H1 (cell line): ENCODE results near the gene SLC2A5.

Source experiments
- CEBPB ChIP-seq: IDR thresholded peaks from 2 replicates; pipeline ENCODE4 v1.6.1; 2012; ENCODE audit warnings: low read depth, low read length
- CHD2 ChIP-seq: IDR thresholded peaks from 2 replicates; pipeline ENCODE4 v1.6.1; 2012; ENCODE audit warnings: low read length, improper control_type of control experiment
- POLR2A ChIP-seq, 2 experiments: IDR thresholded peaks; 1 replicate in 1 of 2; 2 replicates in 1 of 2; pipeline ENCODE4 v1.6.1; 2011; ENCODE audit warnings: low read depth in 2 of 2, low read length in 2 of 2, mild to moderate bottlenecking in 2 of 2; ENCODE audit errors: control extremely low read depth in 1 of 2
- POLR2AphosphoS5 ChIP-seq: IDR thresholded peaks from 2 replicates; pipeline ENCODE4 v1.6.1; 2011; ENCODE audit warnings: low read depth, low read length
- RAD21 ChIP-seq, 2 experiments: IDR thresholded peaks in 1 of 2; conservative IDR thresholded peaks in 1 of 2; 2 replicates each; pipeline ENCODE4 v1.6.1; 2011; ENCODE audit warnings: low read depth in 2 of 2, low read length in 2 of 2, improper control_type of control experiment in 1 of 2, inconsistent platforms in 1 of 2, mild to moderate bottlenecking in 1 of 2, moderate library complexity in 1 of 2
- SUZ12 ChIP-seq: fragments of 200-600 bp; sonication (generic); IDR thresholded peaks from 2 replicates; pipeline ENCODE4 v1.6.1; 2012; ENCODE audit warnings: mild to moderate bottlenecking, inconsistent platforms, low read length, moderate library complexity, mixed read lengths
- TEAD4 ChIP-seq: IDR thresholded peaks from 2 replicates; pipeline ENCODE4 v1.6.1; 2012; ENCODE audit warnings: low read depth, low read length, inconsistent platforms, mixed read lengths
- TF ChIP-seq, protein P1 (sequence below), 3 experiments: IDR thresholded peaks; 1 replicate in 2 of 3; 2 replicates in 1 of 3; pipeline versions ENCODE4 v1.5.1 to v1.6.1; 2011; ENCODE audit warnings: low read length in 3 of 3, mild to moderate bottlenecking in 3 of 3, inconsistent platforms in 2 of 3, low read depth in 1 of 3, moderate library complexity in 1 of 3; ENCODE audit not compliant: insufficient read depth in 1 of 3; ENCODE audit errors: control extremely low read depth in 1 of 3
- TF ChIP-seq, protein P2 (sequence below): IDR thresholded peaks from 2 replicates; pipeline ENCODE4 v1.6.1; 2012; ENCODE audit warnings: low read length, inconsistent platforms

DNA sequence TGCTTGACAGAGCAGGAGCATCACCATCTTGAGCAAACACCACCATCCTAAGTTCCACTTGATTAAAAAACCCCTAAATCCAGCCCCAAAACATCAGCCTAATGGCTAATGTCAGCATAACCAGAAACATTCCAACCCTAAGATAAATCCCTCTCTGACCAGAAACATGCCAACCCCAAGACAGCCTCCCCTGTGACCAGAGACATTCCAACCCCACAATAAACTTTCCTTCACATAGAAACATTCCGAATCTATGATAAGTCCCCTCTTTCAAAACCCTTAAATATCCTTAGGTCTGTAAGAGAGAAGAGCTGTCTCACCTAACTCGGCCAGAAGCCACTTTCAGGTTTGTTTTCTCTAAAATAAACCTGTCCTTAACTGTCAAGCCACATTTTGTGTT is 17.4 kb upstream of the SLC2A5 start:
- TF ChIP-seq POLR2AphosphoS5, result no peak
- no peak for TF ChIP-seq TEAD4
- no peak for TF ChIP-seq POLR2A (IDR thresholded peaks at IDR 0.05; ENCODE audit: control extremely low read depth in 1 of 2, low read depth in 2 of 2, low read length in 2 of 2)
- TF ChIP-seq, protein P1, sequence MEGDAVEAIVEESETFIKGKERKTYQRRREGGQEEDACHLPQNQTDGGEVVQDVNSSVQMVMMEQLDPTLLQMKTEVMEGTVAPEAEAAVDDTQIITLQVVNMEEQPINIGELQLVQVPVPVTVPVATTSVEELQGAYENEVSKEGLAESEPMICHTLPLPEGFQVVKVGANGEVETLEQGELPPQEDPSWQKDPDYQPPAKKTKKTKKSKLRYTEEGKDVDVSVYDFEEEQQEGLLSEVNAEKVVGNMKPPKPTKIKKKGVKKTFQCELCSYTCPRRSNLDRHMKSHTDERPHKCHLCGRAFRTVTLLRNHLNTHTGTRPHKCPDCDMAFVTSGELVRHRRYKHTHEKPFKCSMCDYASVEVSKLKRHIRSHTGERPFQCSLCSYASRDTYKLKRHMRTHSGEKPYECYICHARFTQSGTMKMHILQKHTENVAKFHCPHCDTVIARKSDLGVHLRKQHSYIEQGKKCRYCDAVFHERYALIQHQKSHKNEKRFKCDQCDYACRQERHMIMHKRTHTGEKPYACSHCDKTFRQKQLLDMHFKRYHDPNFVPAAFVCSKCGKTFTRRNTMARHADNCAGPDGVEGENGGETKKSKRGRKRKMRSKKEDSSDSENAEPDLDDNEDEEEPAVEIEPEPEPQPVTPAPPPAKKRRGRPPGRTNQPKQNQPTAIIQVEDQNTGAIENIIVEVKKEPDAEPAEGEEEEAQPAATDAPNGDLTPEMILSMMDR (IDR thresholded peaks at IDR 0.05; ENCODE audit: control extremely low read depth in 1 of 3, insufficient read depth in 1 of 3, low read depth in 1 of 3, low read length in 3 of 3), result no peak
- TF ChIP-seq SUZ12, result no peak
- TF ChIP-seq, protein P2, sequence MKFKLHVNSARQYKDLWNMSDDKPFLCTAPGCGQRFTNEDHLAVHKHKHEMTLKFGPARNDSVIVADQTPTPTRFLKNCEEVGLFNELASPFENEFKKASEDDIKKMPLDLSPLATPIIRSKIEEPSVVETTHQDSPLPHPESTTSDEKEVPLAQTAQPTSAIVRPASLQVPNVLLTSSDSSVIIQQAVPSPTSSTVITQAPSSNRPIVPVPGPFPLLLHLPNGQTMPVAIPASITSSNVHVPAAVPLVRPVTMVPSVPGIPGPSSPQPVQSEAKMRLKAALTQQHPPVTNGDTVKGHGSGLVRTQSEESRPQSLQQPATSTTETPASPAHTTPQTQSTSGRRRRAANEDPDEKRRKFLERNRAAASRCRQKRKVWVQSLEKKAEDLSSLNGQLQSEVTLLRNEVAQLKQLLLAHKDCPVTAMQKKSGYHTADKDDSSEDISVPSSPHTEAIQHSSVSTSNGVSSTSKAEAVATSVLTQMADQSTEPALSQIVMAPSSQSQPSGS, result no peak
- no peak for TF ChIP-seq CHD2
- TF ChIP-seq RAD21 (IDR thresholded peaks at IDR 0.05 in 1 of 2, conservative IDR thresholded peaks at IDR 0.05 in 1 of 2; ENCODE audit: low read depth in 2 of 2, low read length in 2 of 2), result no peak
- no peak for TF ChIP-seq CEBPB
